H1 (cell line): ENCODE measurements around the gene CPZ. TPM values are rescaled to one million over a fixed set of nuclear protein-coding genes. Genes with fewer than 3 reads are reported as not detected.
"Not testable (repeated sequence)": the region's sequence is repeated elsewhere in the genome, so short reads cannot be mapped to it uniquely, and the experiment has no call there.

ENCODE experiments used
- CTCF ChIA-PET: fragments of 300-600 bp; sonication (Branson Sonifier 250); formaldehyde crosslinking; loops from one replicate; lab custom pipeline; 2021; ENCODE audit not compliant: partially characterized antibody; lab: Charles Lee
- POLR2A ChIA-PET: fragments of 300-600 bp; sonication (Branson Sonifier 250); formaldehyde crosslinking; loops from one replicate; lab custom pipeline; 2021; ENCODE audit warnings: inconsistent platforms; ENCODE audit not compliant: partially characterized antibody; lab: Charles Lee
- DNase-seq, 2 experiments: peaks; one replicate each; pipeline versions ENCODE4 v3.0.0 to v3.0.0-alpha.2; 2010 to 2022; ENCODE audit warnings: low spot score in 2 of 2, low read depth in 1 of 2, mixed read lengths in 1 of 2
- FAIRE-seq: peaks from 2 replicates; lab custom pipeline; 2011; peaks lifted over from hg19 to GRCh38; lab: Jason Lieb, UNC
- H2AFZ ChIP-seq: 2 replicates; pipeline ENCODE4 v1.8.1; 2012; ENCODE audit warnings: low read length, inconsistent platforms
- H2AK5ac ChIP-seq: 2 replicates; pipeline ENCODE4 v1.6.1; 2013; ENCODE audit warnings: low read depth, low read length
- H2BK120ac ChIP-seq: replicated peaks from 2 replicates; pipeline ENCODE3; 2013; ENCODE audit warnings: low read depth, low read length, inconsistent platforms
- H2BK12ac ChIP-seq: 2 replicates; pipeline ENCODE4 v1.6.1; 2013; ENCODE audit warnings: low read depth, low read length
- H2BK15ac ChIP-seq: 2 replicates; pipeline ENCODE4 v1.6.1; 2013; ENCODE audit warnings: low read length
- H2BK20ac ChIP-seq: 2 replicates; pipeline ENCODE4 v1.6.1; 2013; ENCODE audit warnings: low read length
- H2BK5ac ChIP-seq: 2 replicates; pipeline ENCODE4 v1.6.1; 2013; ENCODE audit warnings: low read depth, low read length
- H3K14ac ChIP-seq: 2 replicates; pipeline ENCODE4 v1.6.1; 2013; ENCODE audit warnings: inconsistent platforms; ENCODE audit not compliant: insufficient read length
- H3K18ac ChIP-seq: 2 replicates; pipeline ENCODE4 v1.6.1; 2013; ENCODE audit warnings: low read length; ENCODE audit errors: extremely low read depth
- H3K23ac ChIP-seq: 2 replicates; pipeline ENCODE4 v1.6.1; 2013; ENCODE audit warnings: inconsistent platforms; ENCODE audit not compliant: insufficient read length
- H3K23me2 ChIP-seq: 2 replicates; pipeline ENCODE4 v1.6.1; 2013; ENCODE audit warnings: low read depth, low read length
- H3K27ac ChIP-seq: 2 replicates; pipeline ENCODE4 v1.6.1; 2011; ENCODE audit warnings: low read depth, low read length, inconsistent platforms
- H3K27me3 ChIP-seq, 4 experiments: replicated peaks in 1 of 4; 1 replicate in 1 of 4; 2 replicates in 3 of 4; pipeline versions ENCODE4 v1.6.1 to v1.8.1; 2011 to 2013; ENCODE audit warnings: low read length in 3 of 4, mild to moderate bottlenecking in 3 of 4, inconsistent platforms in 2 of 4, mixed read lengths in 2 of 4, moderate library complexity in 1 of 4; ENCODE audit not compliant: control insufficient read depth in 3 of 4, insufficient read depth in 3 of 4; ENCODE audit errors: extremely low read depth in 1 of 4
- H3K36me3 ChIP-seq, 4 experiments: 2 replicates each; pipeline versions ENCODE4 v1.6.1 to v1.8.1; 2011 to 2013; ENCODE audit warnings: mild to moderate bottlenecking in 4 of 4, low read length in 3 of 4, moderate library complexity in 2 of 4, control low read depth in 1 of 4, inconsistent platforms in 1 of 4; ENCODE audit not compliant: insufficient read depth in 4 of 4, control insufficient read depth in 2 of 4
- H3K4ac ChIP-seq: replicated peaks from 2 replicates; pipeline ENCODE3; 2013; ENCODE audit warnings: low read length, low read depth, mixed read lengths, inconsistent platforms; ENCODE audit not compliant: insufficient read length
- H3K4me1 ChIP-seq, 4 experiments: replicated peaks in 1 of 4; 1 replicate in 1 of 4; 2 replicates in 3 of 4; pipeline versions ENCODE4 v1.6.1 to v1.8.1; 2011 to 2013; ENCODE audit warnings: low read length in 3 of 4, inconsistent platforms in 2 of 4, mixed read lengths in 1 of 4; ENCODE audit not compliant: insufficient read depth in 4 of 4, control insufficient read depth in 3 of 4
- H3K4me2 ChIP-seq, 2 experiments: 2 replicates each; pipeline versions ENCODE4 v1.6.1 to v1.8.1; 2011 to 2013; ENCODE audit warnings: low read depth in 2 of 2, low read length in 2 of 2, control low read depth in 1 of 2, inconsistent platforms in 1 of 2, mild to moderate bottlenecking in 1 of 2; ENCODE audit not compliant: insufficient read depth in 1 of 2
- H3K4me3 ChIP-seq, 4 experiments: fragments of 200-600, 300-600 bp in 1 of 4; sonication (generic), shearing (Covaris generic), sonication (Bioruptor Twin) in 1 of 4; 2 replicates each; pipeline versions ENCODE4 v1.5.1 to v1.8.1; 2011 to 2016; ENCODE audit warnings: low read length in 4 of 4, low read depth in 3 of 4, control low read depth in 2 of 4, inconsistent platforms in 2 of 4, mild to moderate bottlenecking in 2 of 4, mixed read lengths in 1 of 4, moderate library complexity in 1 of 4; ENCODE audit not compliant: insufficient read depth in 2 of 4; ENCODE audit errors: extremely low read depth in 1 of 4
- H3K56ac ChIP-seq: replicated peaks from 2 replicates; pipeline ENCODE3; 2013; ENCODE audit warnings: low read depth, mild to moderate bottlenecking, mixed read lengths, low read length, inconsistent platforms; ENCODE audit not compliant: insufficient read length
- H3K79me1 ChIP-seq: 2 replicates; pipeline ENCODE4 v1.6.1; 2013; ENCODE audit warnings: low read depth, low read length, control low read depth
- H3K79me2 ChIP-seq, 2 experiments: 2 replicates each; pipeline versions ENCODE4 v1.6.1 to v1.8.1; 2012 to 2013; ENCODE audit warnings: low read length in 2 of 2, mild to moderate bottlenecking in 2 of 2, inconsistent platforms in 1 of 2; ENCODE audit not compliant: insufficient read depth in 2 of 2, control insufficient read depth in 1 of 2
- H3K9ac ChIP-seq, 4 experiments: replicated peaks in 1 of 4; 1 replicate in 1 of 4; 2 replicates in 3 of 4; pipeline versions ENCODE4 v1.6.1 to v1.8.1; 2011 to 2013; ENCODE audit warnings: low read depth in 3 of 4, low read length in 3 of 4, control low read depth in 2 of 4, mild to moderate bottlenecking in 2 of 4, moderate library complexity in 2 of 4, inconsistent platforms in 1 of 4; ENCODE audit errors: extremely low read depth in 1 of 4
- H3K9me3 ChIP-seq, 2 experiments: 2 replicates each; pipeline versions ENCODE4 v1.6.1 to v1.8.1; 2012 to 2013; ENCODE audit warnings: mild to moderate bottlenecking in 2 of 2, moderate library complexity in 2 of 2, control low read depth in 1 of 2, inconsistent platforms in 1 of 2, low read depth in 1 of 2, low read length in 1 of 2, mixed read lengths in 1 of 2; ENCODE audit not compliant: insufficient read depth in 2 of 2
- H4K20me1 ChIP-seq, 2 experiments: replicated peaks in 1 of 2; 2 replicates each; pipeline versions ENCODE3 to v1.8.1; 2011 to 2013; ENCODE audit warnings: inconsistent platforms in 2 of 2, low read length in 2 of 2, mild to moderate bottlenecking in 1 of 2; ENCODE audit not compliant: insufficient read depth in 2 of 2, control insufficient read depth in 1 of 2
- H4K5ac ChIP-seq: 2 replicates; pipeline ENCODE4 v1.6.1; 2013; ENCODE audit warnings: low read length, low read depth, mixed read lengths, inconsistent platforms; ENCODE audit not compliant: insufficient read length
- H4K8ac ChIP-seq: 2 replicates; pipeline ENCODE4 v1.8.0; 2013; ENCODE audit warnings: mild to moderate bottlenecking, moderate library complexity, low read length, inconsistent platforms; ENCODE audit not compliant: insufficient read depth; ENCODE audit errors: extremely low read depth
- H4K91ac ChIP-seq: replicated peaks from 2 replicates; pipeline ENCODE3; 2013; ENCODE audit warnings: low read length, mixed read lengths, inconsistent platforms; ENCODE audit not compliant: insufficient read length
- WGBS, 2 experiments: shearing (Covaris generic) in 1 of 2; methylation state at CpG; one replicate each; pipeline versions ENCODE4 v1.1.6 to v1.1.7; 2013 to 2015; ENCODE audit warnings: low lambda C conversion rate in 2 of 2, mixed read lengths in 2 of 2, inconsistent platforms in 1 of 2, low coverage in 1 of 2, missing lambda C conversion rate in 1 of 2; ENCODE audit not compliant: insufficient replicate concordance in 2 of 2, insufficient coverage in 1 of 2, insufficient read length in 1 of 2; ENCODE audit errors: extremely low coverage in 1 of 2, missing lambda C conversion rate in 1 of 2; 5-methylcytosine and 5-hydroxymethylcytosine counted together
- polyA plus RNA-seq, 7 experiments: library from polyadenylated mRNA; depleted of rRNA in 3 of 7; stranded (reverse) in 5 of 7; unstranded in 2 of 7; fragments of >200 nt in 5 of 7; fragments of 200-250 nt in 2 of 7; gene quantifications; 1 replicate in 5 of 7; 2 replicates in 1 of 7; 4 replicates in 1 of 7; pipeline versions ENCODE4 v1.2.1 to v1.2.3, GENCODE V29; 2011 to 2013; ENCODE audit warnings: missing spikeins in 2 of 7, mixed read lengths in 2 of 7
- total RNA-seq: library from RNA; stranded (reverse); fragmentation: NEBNext Ultra II Directional; extraction: Animal tissue kit (Norgen Biotek cat#: 25700); gene quantifications from 2 replicates; pipeline ENCODE4 v1.2.1, GENCODE V29; 2021

CPZ gene
- total and polyA plus RNA-seq, 2 of the 8 experiments (the other 6 are each of a cell fraction or from before 2014, with no cell fraction given): 28.8 to 40.7 TPM

- H4K8ac ChIP-seq, H2BK120ac ChIP-seq, H3K23me2 ChIP-seq, H3K9ac ChIP-seq, H3K4me2 ChIP-seq, H3K4me3 ChIP-seq, H2BK15ac ChIP-seq, H2BK12ac ChIP-seq, H3K36me3 ChIP-seq, H2AFZ ChIP-seq, DNase-seq, H3K79me1 ChIP-seq, POLR2A ChIA-PET, H3K9me3 ChIP-seq, H2BK20ac ChIP-seq, H3K79me2 ChIP-seq, H2AK5ac ChIP-seq, H2BK5ac ChIP-seq, H3K14ac ChIP-seq, FAIRE-seq, H4K91ac ChIP-seq, H3K27me3 ChIP-seq, H3K23ac ChIP-seq, H3K4ac ChIP-seq, H3K56ac ChIP-seq, H4K5ac ChIP-seq, H4K20me1 ChIP-seq, H3K27ac ChIP-seq, CTCF ChIA-PET, H3K18ac ChIP-seq, H3K4me1 ChIP-seq: not testable (repeated sequence)
- WGBS, 2 experiments: 94% methylated on average over 5 of the region's 5 CpGs; no CpG with 5 or more reads in 1 of the 2 experiments
Observed at GRCh38 chr4:8654139-8654538, 61.6 kb downstream of the CPZ start.
